HepG2 (cell line): ENCODE measurements around the gene FDXR. TPM values are rescaled to one million over a fixed set of nuclear protein-coding genes. Genes with fewer than 3 reads are reported as not detected.

Source experiments
- PATZ1 ChIP-seq: sonication (generic); formaldehyde crosslinking; IDR thresholded peaks from 2 replicates; pipeline ENCODE4 v1.4.0; 2020; ENCODE audit warnings: missing genetic modification reagents
- PHF21A ChIP-seq: sonication (generic); formaldehyde crosslinking; IDR thresholded peaks from 2 replicates; pipeline ENCODE4 v1.5.0; 2020; ENCODE audit warnings: mild to moderate bottlenecking, missing genetic modification reagents
- ZNF205 ChIP-seq: IDR thresholded peaks from 2 replicates; pipeline ENCODE4 v1.6.1; 2018; ENCODE audit warnings: missing biosample characterization, missing genetic modification reagents
- polyA plus RNA-seq, 8 experiments: library from polyadenylated mRNA; depleted of rRNA in 3 of 8; stranded (reverse) in 7 of 8; unstranded in 1 of 8; fragments of >200 nt; fragmentation: Illumina TruSeq in 4 of 8; extraction: Trizol in 4 of 8; gene quantifications; 2 replicates each; pipeline versions ENCODE4 v1.2.1 to v1.2.3, GENCODE V29; 2011 to 2016; ENCODE audit warnings: low read depth in 4 of 8, missing spikeins in 1 of 8, mixed read lengths in 1 of 8; ENCODE audit not compliant: insufficient read depth in 1 of 8
- total RNA-seq, 5 experiments: library from RNA; depleted of rRNA; stranded (reverse); fragments of >200 nt; fragmentation: Illumina TruSeq; extraction: Trizol; gene quantifications; 2 replicates each; pipeline ENCODE4 v1.2.3, GENCODE V29; 2016; ENCODE audit warnings: low read depth in 1 of 5
- TF ChIP-seq, protein P1 (sequence below): sonication (generic); formaldehyde crosslinking; IDR thresholded peaks from 2 replicates; pipeline ENCODE4 v1.5.0; 2020; ENCODE audit warnings: missing genetic modification reagents
- TF ChIP-seq, protein P2 (sequence below): sonication (generic); formaldehyde crosslinking; IDR thresholded peaks from 2 replicates; pipeline ENCODE4 v1.4.0; 2020; ENCODE audit warnings: missing genetic modification reagents
- TF ChIP-seq, protein P3 (sequence below): sonication (generic); formaldehyde crosslinking; IDR thresholded peaks from 2 replicates; pipeline ENCODE4 v1.4.0; 2020; ENCODE audit warnings: low read depth, mild to moderate bottlenecking, missing genetic modification reagents

The FDXR gene
- total and polyA plus RNA-seq, 2 of the 13 experiments (the other 11 are each of a cell fraction or from before 2014, with no cell fraction given), result 23.4 to 116 TPM

GRCh38 chr17:74839990-74840852 is 32.6 kb downstream of the FDXR start (continued):
- TF ChIP-seq, protein P1, sequence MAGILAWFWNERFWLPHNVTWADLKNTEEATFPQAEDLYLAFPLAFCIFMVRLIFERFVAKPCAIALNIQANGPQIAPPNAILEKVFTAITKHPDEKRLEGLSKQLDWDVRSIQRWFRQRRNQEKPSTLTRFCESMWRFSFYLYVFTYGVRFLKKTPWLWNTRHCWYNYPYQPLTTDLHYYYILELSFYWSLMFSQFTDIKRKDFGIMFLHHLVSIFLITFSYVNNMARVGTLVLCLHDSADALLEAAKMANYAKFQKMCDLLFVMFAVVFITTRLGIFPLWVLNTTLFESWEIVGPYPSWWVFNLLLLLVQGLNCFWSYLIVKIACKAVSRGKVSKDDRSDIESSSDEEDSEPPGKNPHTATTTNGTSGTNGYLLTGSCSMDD (CRISPR knock-in tag), result no peak
- TF ChIP-seq, protein P2, sequence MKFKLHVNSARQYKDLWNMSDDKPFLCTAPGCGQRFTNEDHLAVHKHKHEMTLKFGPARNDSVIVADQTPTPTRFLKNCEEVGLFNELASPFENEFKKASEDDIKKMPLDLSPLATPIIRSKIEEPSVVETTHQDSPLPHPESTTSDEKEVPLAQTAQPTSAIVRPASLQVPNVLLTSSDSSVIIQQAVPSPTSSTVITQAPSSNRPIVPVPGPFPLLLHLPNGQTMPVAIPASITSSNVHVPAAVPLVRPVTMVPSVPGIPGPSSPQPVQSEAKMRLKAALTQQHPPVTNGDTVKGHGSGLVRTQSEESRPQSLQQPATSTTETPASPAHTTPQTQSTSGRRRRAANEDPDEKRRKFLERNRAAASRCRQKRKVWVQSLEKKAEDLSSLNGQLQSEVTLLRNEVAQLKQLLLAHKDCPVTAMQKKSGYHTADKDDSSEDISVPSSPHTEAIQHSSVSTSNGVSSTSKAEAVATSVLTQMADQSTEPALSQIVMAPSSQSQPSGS (CRISPR knock-in tag), result no peak
- TF ChIP-seq PATZ1 (CRISPR knock-in tag) (no peak), ZNF205 (CRISPR knock-in tag) (no peak), PHF21A (no peak)
- TF ChIP-seq, protein P3, sequence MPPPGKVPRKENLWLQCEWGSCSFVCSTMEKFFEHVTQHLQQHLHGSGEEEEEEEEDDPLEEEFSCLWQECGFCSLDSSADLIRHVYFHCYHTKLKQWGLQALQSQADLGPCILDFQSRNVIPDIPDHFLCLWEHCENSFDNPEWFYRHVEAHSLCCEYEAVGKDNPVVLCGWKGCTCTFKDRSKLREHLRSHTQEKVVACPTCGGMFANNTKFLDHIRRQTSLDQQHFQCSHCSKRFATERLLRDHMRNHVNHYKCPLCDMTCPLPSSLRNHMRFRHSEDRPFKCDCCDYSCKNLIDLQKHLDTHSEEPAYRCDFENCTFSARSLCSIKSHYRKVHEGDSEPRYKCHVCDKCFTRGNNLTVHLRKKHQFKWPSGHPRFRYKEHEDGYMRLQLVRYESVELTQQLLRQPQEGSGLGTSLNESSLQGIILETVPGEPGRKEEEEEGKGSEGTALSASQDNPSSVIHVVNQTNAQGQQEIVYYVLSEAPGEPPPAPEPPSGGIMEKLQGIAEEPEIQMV (CRISPR knock-in tag), result no peak
